T-helper 17 cell (primary cell): ENCODE measurements around the gene KIFC3. TPM values are rescaled to one million over a fixed set of nuclear protein-coding genes. Genes with fewer than 3 reads are reported as not detected.
"Not testable (repeated sequence)": the region's sequence is repeated elsewhere in the genome, so short reads cannot be mapped to it uniquely, and the experiment has no call there.

Experiments used
- ATAC-seq: fragments of 150-1000 bp; cut with Tn5 transposase; 2 replicates; pipeline ENCODE4 v1.10.0; 2021; ENCODE audit warnings: mild to moderate bottlenecking, moderate library complexity
- DNase-seq, 3 donors: peaks; one replicate each; pipeline versions ENCODE4 v3.0.0 to v3.0.0-alpha.2; 2020 to 2021
- H3K9me3 ChIP-seq: one replicate; pipeline ENCODE4 v1.7.0; 2013; ENCODE audit warnings: low read length, mild to moderate bottlenecking; ENCODE audit not compliant: control insufficient read depth, poor library complexity, severe bottlenecking
- H3K27ac Mint-ChIP-seq: one replicate; pipeline ENCODE4 v1.8.0; 2022; ENCODE audit warnings: mild to moderate bottlenecking, moderate library complexity, mixed read lengths
- H3K27me3 Mint-ChIP-seq: one replicate; pipeline ENCODE4 v1.8.0; 2022; ENCODE audit warnings: mixed read lengths
- H3K36me3 Mint-ChIP-seq: one replicate; pipeline ENCODE4 v1.8.0; 2022; ENCODE audit warnings: low read depth, mixed read lengths
- H3K4me1 Mint-ChIP-seq: one replicate; pipeline ENCODE4 v1.8.0; 2022; ENCODE audit warnings: mild to moderate bottlenecking, mixed read lengths
- H3K4me3 Mint-ChIP-seq: one replicate; pipeline ENCODE4 v1.8.0; 2022; ENCODE audit warnings: mild to moderate bottlenecking, moderate library complexity, mixed read lengths
- total RNA-seq, 4 donors: library from RNA in 2 of 4; stranded (reverse) in 2 of 4; gene quantifications; one replicate each; pipeline ENCODE4 v1.2.3 and lab custom pipeline; 2022 to 2026

The KIFC3 gene
- total RNA-seq, 2 donors from 2014 or later: 0.70 to 15.2 TPM

DNA sequence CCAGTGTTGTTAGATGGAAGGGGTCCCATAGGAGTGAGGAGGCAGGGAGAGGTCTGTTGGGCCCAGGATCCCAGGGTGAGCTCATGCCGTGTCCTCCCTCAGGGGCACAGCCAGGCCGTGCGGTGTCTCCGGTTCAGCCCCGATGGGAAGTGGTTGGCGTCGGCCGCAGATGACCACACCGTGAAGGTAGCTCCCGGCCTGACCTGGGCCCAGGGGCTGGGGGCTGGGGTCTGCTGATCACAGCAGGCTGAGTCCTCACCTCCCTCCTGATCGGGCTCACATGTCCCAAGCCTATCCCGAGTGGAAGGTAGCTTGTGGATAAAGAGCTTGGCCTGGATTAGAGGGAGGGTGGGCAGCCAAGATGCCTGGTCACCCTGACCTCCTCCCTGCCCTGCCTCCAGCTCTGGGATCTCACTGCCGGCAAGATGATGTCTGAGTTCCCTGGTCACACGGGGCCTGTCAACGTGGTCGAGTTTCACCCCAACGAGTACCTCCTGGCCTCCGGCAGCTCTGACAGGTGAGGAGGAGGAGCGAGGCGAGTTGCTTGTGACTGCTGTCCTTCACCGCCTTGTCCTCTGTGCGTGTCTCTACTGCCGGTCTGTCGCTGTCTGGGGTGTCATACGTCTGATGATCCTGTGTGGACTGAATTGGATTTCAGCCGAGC is 50.6 kb downstream of the KIFC3 start:
- peaks cover 7% of the 10 kb centered on the region for H3K36me3 Mint-ChIP-seq
- ATAC-seq (no peak), DNase-seq (no peak)
- H3K27me3 Mint-ChIP-seq: no peaks in the 10 kb centered on the region
- no peaks in the 10 kb centered on the region for H3K4me1 Mint-ChIP-seq
- no peak overlapping the region for H3K27ac Mint-ChIP-seq
- no peak overlapping the region for H3K4me3 Mint-ChIP-seq
- H3K9me3 ChIP-seq: no peaks in the 10 kb centered on the region

DNA sequence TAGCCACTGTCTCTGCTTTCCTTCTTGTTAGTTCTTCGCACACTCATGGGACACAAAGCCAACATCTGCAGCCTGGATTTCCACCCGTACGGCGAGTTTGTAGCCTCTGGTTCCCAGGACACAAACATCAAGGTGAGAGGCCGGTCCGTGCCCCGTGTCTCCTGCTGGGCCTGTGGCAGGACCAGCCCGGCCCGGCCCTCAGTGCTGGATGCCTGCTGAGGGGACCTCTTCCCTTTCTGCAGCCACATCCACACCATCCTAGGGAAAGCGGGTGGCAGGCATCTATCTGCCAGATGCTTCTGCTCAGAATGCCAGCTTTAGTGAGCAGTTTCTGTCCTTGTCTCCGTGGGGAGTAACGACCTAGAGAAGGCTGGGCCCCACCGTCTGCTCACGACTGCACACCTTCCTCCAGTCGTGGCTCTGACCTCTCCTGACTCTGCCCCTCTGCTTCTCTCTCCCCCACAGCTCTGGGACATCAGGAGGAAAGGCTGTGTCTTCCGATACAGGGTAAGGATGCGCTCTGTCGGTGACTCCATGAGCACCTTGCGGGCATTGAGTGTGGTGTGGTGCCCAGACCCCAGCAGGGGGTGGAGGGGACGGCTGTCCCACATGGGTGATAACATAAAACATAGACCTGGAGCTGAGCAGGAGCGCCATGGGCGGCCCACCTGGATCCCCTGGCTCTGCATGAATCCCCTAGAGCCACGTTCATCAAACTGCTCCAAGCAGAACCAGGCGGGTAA is 51.3 kb downstream of the KIFC3 start:
- DNase-seq: no peak

DNA sequence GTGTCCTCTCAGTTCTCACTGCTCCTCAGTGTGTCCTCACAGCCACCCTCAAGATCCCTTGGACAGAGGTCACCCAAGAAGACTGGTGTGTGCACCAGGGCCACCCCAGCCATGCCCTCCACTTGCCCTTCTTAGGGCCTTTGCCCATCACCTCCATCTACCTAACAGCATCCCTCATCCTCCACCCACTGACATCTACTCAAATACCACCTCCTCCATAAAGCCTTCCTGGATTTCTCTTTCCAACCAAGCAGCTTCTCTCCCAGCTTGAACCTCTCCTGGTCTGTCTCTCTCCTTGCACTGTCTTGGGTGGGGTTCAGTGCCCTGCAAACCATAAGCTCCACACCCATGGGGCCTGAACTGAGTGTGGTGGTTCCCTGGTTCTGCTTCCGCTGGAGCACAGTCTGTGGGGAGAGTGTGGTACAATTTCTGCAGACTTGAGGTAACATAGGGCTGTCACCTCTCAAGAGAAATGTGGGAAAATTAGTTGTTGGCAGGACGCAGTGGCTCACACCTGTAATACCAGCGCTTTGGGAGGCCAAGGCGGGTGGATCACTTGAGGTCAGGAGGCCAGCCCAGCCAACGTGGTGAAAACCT is 52.3 kb downstream of the KIFC3 start:
- Mint-ChIP-seq H3K4me3 (no peak overlapping the region), H3K27ac (no peak overlapping the region), H3K36me3 (peaks cover 5% of the 10 kb centered on the region), H3K4me1 (no peaks in the 10 kb centered on the region), H3K27me3 (no peaks in the 10 kb centered on the region)
- no peak for ATAC-seq
- DNase-seq: no peak
- no peaks in the 10 kb centered on the region for H3K9me3 ChIP-seq

More for the DNA sequence above, 51.3 kb downstream of the KIFC3 start:
- H3K4me3 Mint-ChIP-seq: no peak overlapping the region
- no peaks in the 10 kb centered on the region for H3K9me3 ChIP-seq
- no peaks in the 10 kb centered on the region for H3K27me3 Mint-ChIP-seq
- H3K27ac Mint-ChIP-seq: no peak overlapping the region
- no peak for ATAC-seq
- H3K36me3 Mint-ChIP-seq: peaks cover 5% of the 10 kb centered on the region
- H3K4me1 Mint-ChIP-seq: no peaks in the 10 kb centered on the region

DNA sequence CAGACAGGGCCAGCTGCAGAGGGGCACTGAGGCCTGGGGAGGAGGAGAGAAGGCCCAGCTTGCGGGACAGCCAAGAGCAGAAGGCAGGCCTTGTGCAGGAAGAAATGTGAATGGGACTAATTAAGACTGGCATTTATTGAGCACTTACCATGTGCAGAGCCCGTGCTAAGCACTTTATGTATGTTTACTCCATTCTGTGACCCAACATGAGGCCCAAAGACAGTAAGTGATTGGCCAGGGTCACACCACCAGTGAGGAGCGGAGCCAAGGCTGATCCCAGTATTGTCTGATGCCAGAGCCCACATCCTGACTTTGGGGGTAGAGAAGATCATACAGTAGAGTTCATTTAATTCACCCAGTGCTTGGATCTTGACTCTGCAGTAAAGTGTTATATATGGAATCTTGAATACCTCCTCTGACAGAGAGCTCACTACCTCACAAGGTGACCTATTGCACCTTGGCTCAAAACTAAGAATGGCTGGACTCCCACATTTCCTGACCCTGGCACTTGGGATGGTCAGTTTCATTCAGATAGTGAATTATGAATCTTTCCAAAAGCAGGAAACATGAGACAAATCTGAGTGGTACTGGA is 53.1 kb downstream of the KIFC3 start:
- Mint-ChIP-seq H3K36me3 (peaks cover 5% of the 10 kb centered on the region), H3K4me3 (no peak overlapping the region), H3K4me1 (no peaks in the 10 kb centered on the region), H3K27ac (no peak overlapping the region), H3K27me3 (no peaks in the 10 kb centered on the region)
- no peaks in the 10 kb centered on the region for H3K9me3 ChIP-seq
- DNase-seq (no peak), ATAC-seq (no peak)

DNA sequence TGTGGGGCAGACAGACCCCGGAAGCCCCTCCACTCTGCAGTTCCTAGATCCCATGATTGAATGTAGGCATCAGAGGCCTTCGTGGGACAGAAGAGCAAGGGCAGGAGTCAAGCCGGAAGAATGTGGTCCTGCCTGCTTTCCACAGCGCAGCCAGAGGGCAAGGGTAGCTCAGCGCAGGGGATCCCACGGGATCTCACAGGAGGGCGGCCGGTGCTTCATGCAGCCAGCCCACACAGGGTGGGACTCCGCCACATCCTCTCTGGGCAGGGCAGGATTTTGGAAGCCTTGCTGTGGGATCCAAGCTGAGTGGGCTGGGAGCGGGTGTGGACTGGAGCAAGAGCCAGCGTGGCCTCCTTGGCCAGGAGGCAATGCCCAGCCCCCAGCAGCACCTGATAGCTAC is 53.7 kb downstream of the KIFC3 start:
- DNase-seq: no peak
- no peak for ATAC-seq
- Mint-ChIP-seq H3K36me3 (peaks cover 3% of the 10 kb centered on the region), H3K4me3 (no peak overlapping the region), H3K27ac (no peak overlapping the region), H3K4me1 (no peaks in the 10 kb centered on the region), H3K27me3 (no peaks in the 10 kb centered on the region)
- H3K9me3 ChIP-seq: no peaks in the 10 kb centered on the region

- no peak overlapping the region for H3K4me3 Mint-ChIP-seq
- ATAC-seq (no peak), DNase-seq (no peak)
- no peaks in the 10 kb centered on the region for H3K9me3 ChIP-seq
- H3K27me3 Mint-ChIP-seq: no peaks in the 10 kb centered on the region
- peaks cover 3% of the 10 kb centered on the region for H3K36me3 Mint-ChIP-seq
- no peak overlapping the region for H3K27ac Mint-ChIP-seq
- H3K4me1 Mint-ChIP-seq: no peaks in the 10 kb centered on the region
These were observed 54.3 kb downstream of the KIFC3 start for GRCh38 chr16:57747996-57748395.

- H3K4me1 Mint-ChIP-seq: no peaks in the 10 kb centered on the region
These were observed 54.8 kb downstream of the KIFC3 start for GRCh38 chr16:57747496-57747895.

DNA sequence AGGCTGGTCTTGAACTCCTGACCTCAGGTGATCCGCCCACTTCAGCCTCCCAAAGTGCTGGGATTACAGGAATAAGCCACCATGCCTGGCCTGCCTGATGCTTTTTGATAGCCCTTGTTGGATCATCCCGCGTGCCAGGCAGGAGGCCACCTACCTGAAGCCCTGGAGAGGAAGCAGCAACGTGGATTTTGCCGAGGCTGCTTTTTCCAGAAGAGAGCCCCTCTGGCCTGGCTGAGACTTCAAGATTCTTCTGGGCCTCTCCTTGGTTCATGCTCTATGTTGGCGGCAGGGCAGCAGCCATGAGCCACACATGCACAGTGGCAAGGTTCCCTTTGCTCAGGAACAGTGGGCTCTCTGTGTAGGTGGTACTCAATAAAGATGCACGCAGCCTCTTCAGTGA is 55.2 kb downstream of the KIFC3 start:
- DNase-seq (no peak), ATAC-seq (no peak)
- H3K27me3 Mint-ChIP-seq: no peaks in the 10 kb centered on the region
- no peak overlapping the region for H3K27ac Mint-ChIP-seq
- no peak overlapping the region for H3K4me3 Mint-ChIP-seq
- peaks cover 3% of the 10 kb centered on the region for H3K36me3 Mint-ChIP-seq
- H3K4me1 Mint-ChIP-seq: no peaks in the 10 kb centered on the region
- no peaks in the 10 kb centered on the region for H3K9me3 ChIP-seq

More at GRCh38 chr16:57747496-57747895, 54.8 kb downstream of the KIFC3 start:
- no peaks in the 10 kb centered on the region for H3K9me3 ChIP-seq
- no peak for DNase-seq
- H3K36me3 Mint-ChIP-seq: peaks cover 3% of the 10 kb centered on the region
- no peak overlapping the region for H3K4me3 Mint-ChIP-seq
- H3K27me3 Mint-ChIP-seq: no peaks in the 10 kb centered on the region
- ATAC-seq: no peak
- no peak overlapping the region for H3K27ac Mint-ChIP-seq

GRCh38 chr16:57746316-57746715 is 56.0 kb downstream of the KIFC3 start:
- H3K9me3 ChIP-seq, H3K27me3 Mint-ChIP-seq, H3K4me1 Mint-ChIP-seq, H3K27ac Mint-ChIP-seq, ATAC-seq, H3K36me3 Mint-ChIP-seq, DNase-seq, H3K4me3 Mint-ChIP-seq: not testable (repeated sequence)

DNA sequence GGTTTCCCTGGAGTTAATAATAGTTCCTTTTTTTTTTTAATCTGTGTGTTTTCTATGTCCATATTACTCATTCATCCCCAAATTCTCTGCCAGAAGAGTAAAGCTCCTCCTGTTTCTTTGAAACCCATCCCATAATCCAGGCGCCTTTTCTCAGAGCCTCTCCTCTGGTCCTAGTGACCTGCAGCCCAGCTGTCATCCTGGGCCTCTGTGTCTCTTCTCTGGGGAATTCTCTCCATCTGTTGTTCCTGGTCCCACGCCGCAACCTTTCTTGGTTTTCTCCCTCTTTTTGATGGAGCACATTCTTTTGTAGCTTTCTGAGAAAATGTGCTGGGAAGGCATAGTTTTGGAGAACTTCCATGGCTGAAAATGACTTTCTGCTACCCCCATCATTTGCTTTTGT is 56.5 kb downstream of the KIFC3 start:
- Mint-ChIP-seq H3K27ac (no peak overlapping the region), H3K36me3 (no peaks in the 10 kb centered on the region), H3K4me1 (no peaks in the 10 kb centered on the region), H3K4me3 (no peak overlapping the region), H3K27me3 (no peaks in the 10 kb centered on the region)
- ATAC-seq: no peak
- no peaks in the 10 kb centered on the region for H3K9me3 ChIP-seq
- no peak for DNase-seq

DNA sequence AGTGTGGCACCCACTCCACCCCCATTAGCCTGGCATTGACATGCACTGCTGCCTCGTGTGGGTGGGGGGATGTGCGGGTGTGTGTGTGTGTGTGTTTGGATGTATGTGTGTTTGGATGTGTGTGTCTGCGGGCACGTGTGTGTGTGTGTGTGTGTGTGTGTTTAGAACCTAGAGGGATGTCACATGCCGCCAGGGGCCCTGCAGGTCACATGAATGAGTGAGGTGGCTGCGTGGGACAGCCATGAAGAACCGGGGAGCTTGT is 57.7 kb downstream of the KIFC3 start:
- no peak for DNase-seq

DNA sequence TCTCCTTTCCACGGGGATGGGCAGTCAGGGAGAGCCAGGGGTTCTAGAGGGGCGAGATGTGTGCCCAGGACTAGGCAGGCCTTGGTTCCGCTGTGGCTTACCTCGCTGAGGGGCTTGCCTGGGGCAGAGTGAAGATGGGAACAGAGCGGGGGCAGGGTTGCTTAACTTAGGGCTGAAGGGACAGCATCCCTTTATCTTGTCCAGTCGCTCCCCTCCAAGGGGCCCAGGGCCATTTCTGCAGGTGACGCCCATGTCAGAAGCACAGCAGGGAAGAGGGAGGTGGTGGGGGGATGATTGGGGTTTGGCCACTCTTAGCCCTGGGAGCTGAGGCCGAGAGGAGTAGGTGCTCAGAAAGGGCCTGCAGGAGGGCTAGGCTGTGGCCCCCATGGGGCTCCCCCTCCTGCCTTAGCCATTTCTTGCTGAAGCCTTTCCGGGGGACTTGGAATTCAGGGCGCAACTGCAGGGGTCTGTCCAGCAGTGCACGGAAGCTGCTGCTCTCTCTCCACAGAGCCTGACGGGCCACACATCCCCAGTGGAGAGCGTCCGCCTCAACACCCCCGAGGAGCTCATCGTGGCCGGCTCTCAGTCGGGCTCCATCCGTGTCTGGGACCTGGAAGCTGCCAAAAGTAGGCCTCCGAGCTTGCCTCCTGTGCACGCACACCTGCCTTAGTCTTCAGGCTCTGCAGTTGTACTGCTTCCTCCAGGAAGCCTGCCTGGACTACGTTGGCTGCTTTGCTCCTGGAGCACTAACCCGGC is 58.2 kb downstream of the KIFC3 start:
- Mint-ChIP-seq H3K27ac (no peak overlapping the region), H3K27me3 (no peaks in the 10 kb centered on the region), H3K36me3 (no peaks in the 10 kb centered on the region), H3K4me3 (no peak overlapping the region), H3K4me1 (no peaks in the 10 kb centered on the region)
- no peak for ATAC-seq
- no peak for DNase-seq
- H3K9me3 ChIP-seq: no peaks in the 10 kb centered on the region

More for the DNA sequence above, 57.7 kb downstream of the KIFC3 start:
- no peak for ATAC-seq
- H3K4me1 Mint-ChIP-seq: no peaks in the 10 kb centered on the region
- H3K27ac Mint-ChIP-seq: no peak overlapping the region
- no peaks in the 10 kb centered on the region for H3K36me3 Mint-ChIP-seq
- no peak overlapping the region for H3K4me3 Mint-ChIP-seq
- no peaks in the 10 kb centered on the region for H3K9me3 ChIP-seq
- H3K27me3 Mint-ChIP-seq: no peaks in the 10 kb centered on the region

DNA sequence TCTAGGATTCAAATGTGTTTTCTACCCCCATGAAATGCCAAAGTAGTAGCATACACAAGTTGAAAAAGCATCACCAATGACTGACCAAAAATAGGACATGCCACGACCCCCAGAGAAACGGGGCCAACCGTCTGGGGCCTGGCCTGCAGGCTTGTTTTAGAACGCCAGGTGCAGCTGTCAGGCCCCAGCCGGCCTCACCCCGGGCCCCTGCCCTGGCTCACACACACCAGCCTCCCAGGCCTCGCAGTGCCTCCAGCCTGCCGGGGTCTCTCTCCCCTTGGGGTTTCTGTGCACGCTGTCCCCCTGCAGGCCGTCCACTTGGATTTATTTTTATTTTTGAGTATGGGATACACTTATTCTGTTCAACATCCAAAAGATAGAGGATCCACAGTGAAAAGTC is 58.8 kb downstream of the KIFC3 start:
- ATAC-seq (no peak), DNase-seq (no peak)
- Mint-ChIP-seq H3K27ac (no peak overlapping the region), H3K4me1 (no peaks in the 10 kb centered on the region), H3K36me3 (no peaks in the 10 kb centered on the region), H3K27me3 (no peaks in the 10 kb centered on the region), H3K4me3 (no peak overlapping the region)
- no peaks in the 10 kb centered on the region for H3K9me3 ChIP-seq
